HG02759 (cell line): ENCODE measurements around the gene ELK3.
"Not testable (repeated sequence)": the region's sequence is repeated elsewhere in the genome, so short reads cannot be mapped to it uniquely, and the experiment has no call there.

Source experiments
- ATAC-seq: cut with Tn5 transposase; IDR thresholded peaks from one replicate; pipeline ENCODE4 v1.9.1; 2021; ENCODE audit warnings: mild to moderate bottlenecking, moderate library complexity; ENCODE audit not compliant: unreplicated experiment

The ELK3 gene

DNA sequence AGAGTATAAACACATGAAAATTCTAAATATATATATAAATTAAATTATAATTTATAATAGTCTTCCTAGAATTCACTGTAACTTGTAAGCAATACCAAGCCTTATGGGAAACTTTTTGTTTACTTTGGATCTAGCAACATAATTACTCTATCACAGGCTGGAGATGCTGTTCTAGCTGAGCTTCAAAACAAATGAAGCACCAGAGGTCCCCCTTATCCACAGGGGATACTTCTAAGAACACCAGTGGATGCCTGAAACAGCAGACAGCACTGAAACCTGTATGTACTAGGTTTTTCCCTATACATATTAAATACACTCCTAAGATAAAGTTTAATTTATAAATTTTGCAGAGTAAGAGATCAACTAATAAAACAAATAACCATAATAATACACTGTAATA lies 109.5 kb downstream of the ELK3 start:
- ATAC-seq: no peak

DNA sequence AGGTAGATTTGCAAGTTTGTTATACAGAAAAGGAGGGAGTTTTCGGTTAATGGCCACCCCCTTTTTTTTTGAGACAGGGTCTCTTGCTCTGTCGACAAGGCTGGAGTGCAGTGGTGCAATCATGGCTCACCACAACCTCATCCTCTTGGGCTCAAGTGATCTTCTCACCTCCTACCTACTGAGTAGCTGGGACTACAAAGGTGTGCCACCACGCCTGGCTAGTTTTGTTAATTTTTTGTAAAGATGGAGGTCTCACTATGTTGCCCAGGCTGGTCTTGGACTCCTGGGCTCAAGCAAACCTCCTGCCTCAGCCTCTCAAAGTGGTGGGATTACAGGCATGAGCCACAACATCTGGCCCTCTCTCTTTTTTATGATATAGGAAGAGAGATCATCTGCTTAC lies 111.5 kb downstream of the ELK3 start:
- no peak for ATAC-seq

DNA sequence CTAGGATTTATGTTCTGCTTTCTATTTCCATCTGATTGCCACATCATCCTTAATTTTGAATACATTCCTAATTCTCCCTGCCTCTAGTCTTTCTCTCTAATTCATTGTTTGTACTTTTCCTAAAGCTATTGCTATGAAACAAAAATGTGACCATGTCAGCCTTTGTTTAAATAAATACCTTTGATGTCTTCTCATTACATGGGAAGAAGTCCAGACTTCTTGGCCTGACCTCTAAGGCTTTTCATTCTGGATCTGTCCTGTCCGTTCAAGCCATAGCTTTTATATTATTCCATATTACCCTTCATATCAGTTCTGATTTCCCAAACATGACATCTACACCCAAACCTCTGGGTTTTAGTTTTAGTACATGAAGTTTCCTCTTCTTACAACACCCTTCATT lies 114.7 kb downstream of the ELK3 start:
- no peak for ATAC-seq

DNA sequence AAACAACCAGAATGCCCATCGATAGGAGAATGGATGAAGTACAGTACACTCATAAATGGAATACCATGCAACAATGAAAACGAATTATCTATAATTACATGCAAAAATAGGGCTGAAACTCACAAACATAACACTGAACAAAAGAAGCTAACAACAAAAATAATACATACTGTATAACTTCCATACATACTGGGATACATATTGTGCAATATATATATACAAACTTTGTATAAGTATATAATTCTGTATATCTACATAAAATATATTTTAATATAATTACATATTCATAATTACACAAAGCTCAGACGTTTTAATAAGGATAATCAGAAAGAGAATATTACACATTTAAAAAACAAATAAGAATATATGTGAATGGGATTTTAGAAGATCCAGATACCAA lies 115.9 kb downstream of the ELK3 start:
- no peak for ATAC-seq

DNA sequence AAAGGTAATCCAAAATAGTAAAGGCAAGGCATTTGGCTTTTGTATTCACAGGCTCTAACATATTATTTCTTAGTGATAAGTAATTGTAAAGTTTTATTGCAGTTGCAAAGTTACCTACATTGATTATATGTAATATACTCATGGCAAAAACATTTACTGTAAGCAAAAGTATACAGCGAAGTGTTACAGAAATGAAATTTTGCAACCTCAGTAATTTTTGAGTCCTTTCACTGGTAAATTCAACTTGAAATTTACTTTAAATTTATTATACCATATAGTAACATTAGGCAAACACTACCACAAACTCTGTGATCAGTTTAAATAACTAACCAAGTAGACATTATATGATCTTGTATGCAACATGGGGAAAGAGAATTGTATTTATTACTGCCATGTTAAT lies 117.0 kb downstream of the ELK3 start:
- no peak for ATAC-seq

DNA sequence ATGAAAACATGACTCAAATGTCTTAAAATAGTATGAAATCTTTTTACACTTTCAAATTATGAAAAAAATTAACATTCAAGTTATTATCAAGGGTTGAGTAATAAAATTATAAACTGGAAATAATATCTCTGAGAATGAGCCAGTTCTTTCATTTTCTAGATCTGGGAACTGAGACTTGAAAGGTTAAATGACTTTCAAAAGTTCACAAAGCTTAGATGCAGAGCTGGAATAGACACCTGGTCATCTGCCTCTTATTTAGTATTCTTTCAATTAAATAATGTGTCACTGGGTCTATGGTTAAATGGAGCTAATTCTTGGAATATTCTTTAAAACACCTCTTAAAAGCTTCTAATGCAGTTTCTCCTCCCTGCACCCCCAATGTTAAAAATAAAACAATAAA lies 119.4 kb downstream of the ELK3 start:
- ATAC-seq: no peak

DNA sequence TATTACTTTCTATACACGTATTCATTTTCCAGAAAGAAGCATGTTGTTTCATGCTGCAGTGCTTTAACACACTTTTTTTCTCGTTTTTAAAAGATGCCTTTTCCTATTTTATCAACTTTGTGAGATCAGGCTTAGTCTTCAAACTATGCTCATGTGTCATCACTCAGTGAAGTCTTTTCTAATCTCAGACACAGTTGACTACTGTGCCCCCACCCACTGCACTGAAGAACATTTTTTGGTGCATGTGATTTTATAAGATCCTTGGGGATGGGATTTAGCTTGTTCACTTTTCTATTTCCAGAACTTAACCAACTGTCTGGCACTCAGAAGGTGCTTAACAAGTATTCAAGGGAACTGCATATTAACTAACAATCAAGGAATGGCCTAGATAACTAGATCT lies 120.5 kb downstream of the ELK3 start:
- no peak for ATAC-seq

DNA sequence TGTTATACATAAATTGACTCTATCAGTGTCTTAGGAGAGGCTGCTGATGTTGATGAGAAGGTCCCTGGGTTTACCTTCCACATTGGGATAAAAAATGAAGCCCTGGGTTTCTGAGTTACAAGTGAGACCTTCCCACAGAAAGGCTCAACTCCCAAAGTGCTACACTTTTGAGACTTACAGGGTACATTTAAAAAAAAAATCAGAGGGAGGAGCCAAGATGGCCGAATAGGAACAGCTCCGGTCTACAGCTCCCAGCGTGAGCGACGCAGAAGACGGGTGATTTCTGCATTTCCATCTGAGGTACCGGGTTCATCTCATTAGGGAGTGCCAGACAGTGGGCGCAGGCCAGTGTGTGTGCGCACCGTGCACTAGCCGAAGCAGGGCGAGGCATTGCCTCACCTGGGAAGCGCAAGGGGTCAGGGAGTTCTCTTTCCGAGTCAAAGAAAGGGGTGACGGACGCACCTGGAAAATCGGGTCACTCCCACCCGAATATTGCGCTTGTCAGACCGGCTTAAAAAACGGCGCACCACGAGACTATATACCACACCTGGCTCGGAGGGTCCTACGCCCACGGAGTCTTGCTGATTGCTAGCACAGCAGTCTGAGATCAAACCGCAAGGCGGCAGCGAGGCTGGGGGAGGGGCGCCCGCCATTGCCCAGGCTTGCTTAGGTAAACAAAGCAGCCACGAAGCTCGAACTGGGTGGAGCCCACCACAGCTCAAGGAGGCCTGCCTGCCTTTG lies 121.7 kb downstream of the ELK3 start:
- not testable (repeated sequence) for ATAC-seq

DNA sequence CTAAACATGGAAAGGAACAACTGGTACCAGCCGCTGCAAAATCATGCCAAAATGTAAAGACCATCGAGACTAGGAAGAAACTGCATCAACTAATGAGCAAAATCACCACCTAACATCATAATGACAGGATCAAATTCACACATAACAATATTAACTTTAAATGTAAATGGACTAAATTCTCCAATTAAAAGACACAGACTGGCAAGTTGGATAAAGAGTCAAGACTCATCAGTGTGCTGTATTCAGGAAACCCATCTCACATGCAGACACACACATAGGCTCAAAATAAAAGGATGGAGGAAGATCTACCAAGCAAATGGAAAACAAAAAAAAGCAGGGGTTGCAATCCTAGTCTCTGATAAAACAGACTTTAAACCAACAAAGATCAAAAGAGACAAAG lies 123.6 kb downstream of the ELK3 start:
- not testable (repeated sequence) for ATAC-seq
